Activated gamma-delta T cell treated with anti-CD3 and anti-CD28 coated beads, Interleukin-2, amount 50 U/mL, for 16 hours (primary cell): ENCODE measurements around the gene FCHO1.

ENCODE experiments used
- DNase-seq: peaks from one replicate; pipeline ENCODE4 v3.0.0-alpha.2; 2020; ENCODE audit warnings: low read depth

FCHO1 gene

DNA sequence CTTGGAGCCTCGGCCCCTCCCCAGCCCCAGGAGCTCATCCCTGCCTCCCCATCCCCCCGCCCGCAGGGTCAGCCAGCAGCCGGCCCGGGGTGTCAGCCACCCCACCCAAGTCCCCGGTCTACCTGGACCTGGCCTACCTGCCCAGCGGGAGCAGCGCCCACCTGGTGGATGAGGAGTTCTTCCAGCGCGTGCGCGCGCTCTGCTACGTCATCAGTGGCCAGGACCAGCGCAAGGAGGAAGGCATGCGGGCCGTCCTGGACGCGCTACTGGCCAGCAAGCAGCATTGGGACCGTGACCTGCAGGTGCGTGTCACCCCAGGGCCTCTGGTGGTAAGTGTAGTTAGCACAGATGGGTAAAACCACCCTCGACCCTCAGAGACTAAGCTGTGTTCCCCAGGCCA is 18.1 kb upstream of the FCHO1 start:
- DNase-seq: no peak

DNA sequence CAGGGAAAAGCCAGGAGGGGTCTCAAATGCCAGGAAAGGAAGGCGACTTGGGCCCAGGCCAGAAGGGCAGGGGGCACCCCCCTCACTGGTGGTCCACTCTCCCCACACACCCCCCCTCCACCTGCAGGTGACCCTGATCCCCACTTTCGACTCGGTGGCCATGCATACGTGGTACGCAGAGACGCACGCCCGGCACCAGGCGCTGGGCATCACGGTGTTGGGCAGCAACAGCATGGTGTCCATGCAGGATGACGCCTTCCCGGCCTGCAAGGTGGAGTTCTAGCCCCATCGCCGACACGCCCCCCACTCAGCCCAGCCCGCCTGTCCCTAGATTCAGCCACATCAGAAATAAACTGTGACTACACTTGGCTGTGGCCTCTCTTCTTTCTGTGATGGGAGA is 17.1 kb upstream of the FCHO1 start:
- DNase-seq: no peak

DNA sequence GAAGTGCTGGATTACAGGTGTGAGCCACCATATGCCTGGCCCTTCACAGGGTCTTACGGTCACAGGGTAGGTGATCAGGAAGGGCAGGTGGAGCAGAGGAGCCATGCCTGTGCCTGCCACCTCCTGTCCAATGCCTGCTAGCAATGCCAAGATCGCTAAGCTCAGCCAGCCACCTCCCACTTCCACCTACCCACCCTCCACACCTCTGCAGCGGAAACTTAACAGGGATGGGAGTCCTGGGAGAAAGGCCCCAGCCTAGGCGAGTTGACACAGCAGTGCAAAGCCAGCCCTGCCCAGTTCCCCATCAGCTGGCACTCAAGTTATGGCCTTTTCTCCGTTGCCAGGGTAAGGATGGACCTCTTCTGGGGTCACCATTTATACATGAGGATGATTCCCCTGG is 15.9 kb upstream of the FCHO1 start:
- no peak for DNase-seq

DNA sequence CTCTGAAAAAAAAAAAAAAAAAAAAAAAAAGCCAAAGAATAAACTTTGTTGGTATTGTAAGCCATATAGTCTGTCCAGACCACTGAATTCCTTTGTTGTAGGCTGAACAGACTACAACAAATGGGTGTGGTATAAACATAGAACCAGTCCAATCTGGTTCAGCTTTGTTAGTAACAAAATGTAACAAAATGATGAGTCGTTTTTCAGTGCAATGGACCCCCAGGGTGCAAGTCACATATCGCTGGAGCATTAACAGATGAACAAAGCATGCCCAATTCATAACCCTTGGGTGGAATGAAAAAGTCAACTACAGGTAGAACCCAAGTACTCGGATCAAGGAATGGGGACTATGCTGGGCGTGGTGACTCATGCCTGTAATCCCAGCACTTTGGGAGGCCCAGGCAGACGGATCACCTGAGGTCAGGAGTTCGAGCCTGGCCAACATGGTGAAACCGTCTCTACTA is 13.6 kb upstream of the FCHO1 start:
- no peak for DNase-seq

DNA sequence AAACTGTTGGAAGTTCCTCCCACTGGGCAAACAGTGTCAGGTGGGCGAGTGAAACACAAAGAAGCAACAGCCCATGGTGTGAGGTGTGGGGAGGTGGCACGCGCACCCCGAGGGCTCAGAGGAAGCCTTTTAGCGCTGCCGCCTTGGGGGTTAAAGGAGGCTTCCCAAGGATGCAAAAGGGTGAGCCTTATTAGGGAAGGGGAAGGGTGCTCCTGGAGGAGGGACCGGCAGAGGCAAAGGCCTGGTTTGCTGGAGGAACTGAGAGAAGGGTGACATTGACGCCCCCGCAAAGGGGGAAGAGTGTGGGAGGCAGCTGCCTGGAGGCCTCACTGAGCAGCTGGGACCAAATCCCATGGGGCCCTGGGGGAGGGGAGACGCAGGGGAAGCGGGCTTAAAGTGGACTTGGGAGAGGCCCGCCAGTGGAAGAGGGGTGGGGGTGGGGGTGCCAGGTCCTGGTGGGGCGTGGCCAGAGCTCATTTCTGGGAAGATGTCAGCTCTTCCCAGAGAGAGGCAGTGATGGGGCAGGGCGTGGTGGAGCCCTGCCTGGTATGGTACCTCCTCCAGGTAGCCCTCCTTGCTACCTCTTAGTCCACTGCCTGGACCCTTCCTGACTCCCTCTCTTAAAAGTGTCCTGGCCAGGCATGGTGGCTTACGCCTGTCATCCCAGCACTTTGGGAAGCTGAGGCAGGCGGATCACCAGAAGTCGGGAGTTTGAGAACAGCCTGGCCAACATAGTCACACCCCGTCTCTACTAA is 12.0 kb upstream of the FCHO1 start:
- no peak for DNase-seq

DNA sequence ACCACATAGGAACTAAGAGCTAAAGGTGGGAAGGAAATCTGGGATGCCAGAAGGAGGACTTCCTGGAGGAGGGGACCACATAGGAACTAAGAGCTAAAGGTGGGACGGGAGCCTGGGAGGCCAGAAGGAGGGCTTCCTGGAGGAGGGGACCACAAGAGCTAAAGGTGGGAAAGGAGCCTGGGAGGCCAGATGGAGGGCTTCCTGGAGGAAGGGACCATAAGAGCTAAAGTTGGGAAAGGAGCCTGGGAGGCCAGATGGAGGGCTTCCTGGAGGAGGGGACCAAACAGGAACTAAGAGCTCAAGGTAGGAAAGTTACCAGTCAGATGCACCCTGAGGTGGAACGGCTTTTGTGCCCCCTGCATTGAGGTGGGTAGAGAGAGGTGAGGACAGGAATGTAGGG is 9.8 kb upstream of the FCHO1 start:
- DNase-seq: no peak

DNA sequence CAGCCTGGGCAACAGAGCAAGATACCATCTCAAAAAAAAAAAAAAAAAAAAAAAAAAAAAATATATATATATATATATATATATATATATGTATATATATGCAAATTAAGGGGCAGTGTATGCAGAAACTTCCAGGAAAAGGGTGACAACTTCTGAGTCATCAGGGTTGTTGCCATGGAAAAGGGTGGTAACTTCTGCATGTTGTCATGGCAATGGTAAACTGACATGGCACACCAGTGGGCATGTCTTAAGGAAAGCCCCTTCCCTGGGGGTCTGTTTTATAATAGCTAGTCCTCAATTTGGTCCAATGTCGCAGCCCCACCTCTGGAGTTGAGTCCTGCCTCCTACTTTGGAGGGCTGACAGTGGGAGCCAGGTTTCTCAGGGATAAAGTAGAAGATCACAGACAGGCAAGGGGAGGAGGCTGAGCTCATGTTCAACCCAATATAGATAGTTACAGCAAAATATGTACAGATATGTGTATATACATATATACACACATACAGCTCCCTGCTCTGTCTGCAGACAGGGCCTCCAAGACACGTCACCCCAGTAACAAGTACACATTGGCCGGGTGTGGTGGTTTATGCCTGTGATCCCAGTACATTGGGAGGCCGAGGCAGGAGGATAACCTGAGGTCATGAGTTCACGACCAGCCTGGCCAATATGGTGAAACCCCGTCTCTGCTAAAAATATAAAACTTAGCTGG is 7.2 kb upstream of the FCHO1 start:
- DNase-seq: no peak

DNA sequence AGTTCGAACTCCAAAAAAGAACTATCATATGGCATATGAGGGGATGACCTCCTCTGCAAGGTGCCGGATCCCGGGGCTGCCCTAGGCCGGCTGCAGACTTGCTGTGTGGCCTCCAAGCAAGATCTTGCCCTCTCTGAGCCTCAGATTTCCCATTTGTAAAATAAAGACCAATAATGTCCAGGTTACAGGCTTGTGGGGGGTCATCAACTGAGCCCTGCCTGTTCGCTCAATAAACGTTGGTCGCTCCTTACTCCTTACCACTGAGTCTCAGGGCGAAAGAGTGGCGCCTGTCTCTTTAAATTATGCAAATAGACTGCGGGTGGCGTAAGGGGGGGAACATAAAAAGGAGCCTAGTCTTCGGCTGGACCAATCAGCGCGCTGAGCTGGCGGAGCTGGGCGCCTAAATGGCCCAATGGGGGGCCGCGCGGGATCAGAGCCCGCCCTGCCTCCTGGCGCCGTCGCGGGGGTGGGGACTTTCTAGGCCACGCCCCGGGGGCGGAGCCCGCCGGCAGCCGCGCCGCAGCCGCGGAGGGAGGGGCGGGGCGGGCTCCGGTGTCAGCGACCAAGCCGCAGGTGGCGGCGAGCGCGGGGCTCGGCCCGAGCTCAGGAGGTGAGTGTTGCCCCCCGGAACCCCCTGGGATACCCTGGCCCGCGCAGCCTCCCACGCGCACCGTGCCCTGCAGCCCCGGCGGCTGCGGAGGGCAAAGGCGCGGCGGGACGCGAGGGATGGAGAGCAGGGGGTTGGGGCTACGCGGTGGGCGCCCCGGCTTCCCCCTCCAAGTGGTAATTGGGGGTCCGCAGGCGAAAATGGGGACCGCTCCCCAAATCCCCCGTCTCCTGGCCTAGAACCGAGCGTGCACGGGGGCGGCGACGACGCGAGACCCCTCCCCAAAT is 3.8 kb upstream of the FCHO1 start:
- peak; percentile 90 for DNase-seq

DNA sequence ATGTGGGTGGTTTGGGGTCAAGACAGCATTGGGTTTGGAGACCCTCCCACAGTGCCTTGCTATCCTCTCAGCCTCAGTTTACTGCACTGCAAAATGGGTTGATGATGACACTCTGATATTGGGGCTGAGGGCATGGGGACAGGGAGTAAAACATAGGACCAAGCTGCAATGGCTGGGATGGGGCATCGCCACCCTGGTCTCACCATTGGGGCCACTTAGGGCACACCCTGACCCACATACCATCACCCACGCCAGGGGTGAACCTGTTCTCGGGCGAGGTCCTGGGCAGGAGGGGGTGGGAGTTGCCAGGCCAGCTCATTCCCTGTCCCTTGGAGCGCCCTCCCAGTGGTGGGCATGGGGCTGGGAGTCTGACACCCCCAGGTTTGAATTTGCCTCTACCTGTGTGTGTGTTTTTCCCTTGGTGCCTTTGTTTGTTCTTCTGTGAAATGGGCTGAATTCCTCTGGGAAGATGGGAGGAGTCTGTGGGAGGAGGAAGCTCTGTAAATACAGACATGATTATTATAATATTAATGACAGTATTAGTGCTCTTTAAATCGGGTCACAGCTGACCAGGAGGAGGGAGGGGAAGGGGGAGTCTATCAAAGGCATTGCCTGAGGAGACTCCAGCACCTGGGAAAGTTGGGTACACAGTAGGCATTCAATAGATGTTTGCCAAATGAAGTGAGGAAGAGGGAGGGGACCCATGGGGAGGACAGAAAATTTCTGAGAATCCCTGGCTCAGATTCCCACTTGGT is 2.2 kb upstream of the FCHO1 start:
- DNase-seq: no peak

DNA sequence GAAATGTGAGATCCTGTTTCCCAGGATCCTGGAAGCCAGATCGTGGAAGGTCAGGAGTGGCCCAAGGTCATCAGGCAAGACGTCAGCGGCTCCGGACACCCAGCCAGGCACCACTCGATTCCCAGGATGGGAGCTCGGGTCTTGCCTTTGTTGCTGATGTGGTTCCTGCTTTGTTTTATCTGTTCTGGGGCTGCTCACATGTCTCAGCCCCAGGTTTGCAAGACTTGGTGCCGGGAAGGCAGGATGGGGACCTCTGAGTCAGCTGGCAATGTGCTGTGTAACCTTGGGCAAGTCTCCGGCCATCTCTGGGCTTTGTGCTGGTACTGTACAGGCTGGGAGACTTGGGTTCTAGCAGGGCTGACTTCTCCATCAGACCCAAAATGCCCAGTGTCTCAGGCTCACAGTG is 1.4 kb upstream of the FCHO1 start:
- DNase-seq: no peak

DNA sequence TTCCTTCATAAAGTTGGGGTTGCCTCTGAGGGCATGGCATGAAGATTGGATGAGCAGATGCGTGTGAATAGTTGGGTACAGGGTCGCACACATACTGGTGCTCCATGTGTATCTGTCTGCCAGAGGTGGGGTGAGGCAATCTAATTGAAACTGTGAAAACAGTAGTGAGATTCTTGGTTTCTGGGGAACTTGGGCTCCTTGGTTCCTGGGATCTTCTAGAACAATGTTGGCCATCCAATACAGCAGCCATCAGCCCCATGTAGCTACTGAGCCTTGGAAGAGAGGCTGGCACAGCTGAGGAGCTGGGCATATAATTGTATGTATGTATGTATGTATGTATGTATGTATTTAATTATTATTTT is 616 bp downstream of the FCHO1 start:
- no peak for DNase-seq

DNA sequence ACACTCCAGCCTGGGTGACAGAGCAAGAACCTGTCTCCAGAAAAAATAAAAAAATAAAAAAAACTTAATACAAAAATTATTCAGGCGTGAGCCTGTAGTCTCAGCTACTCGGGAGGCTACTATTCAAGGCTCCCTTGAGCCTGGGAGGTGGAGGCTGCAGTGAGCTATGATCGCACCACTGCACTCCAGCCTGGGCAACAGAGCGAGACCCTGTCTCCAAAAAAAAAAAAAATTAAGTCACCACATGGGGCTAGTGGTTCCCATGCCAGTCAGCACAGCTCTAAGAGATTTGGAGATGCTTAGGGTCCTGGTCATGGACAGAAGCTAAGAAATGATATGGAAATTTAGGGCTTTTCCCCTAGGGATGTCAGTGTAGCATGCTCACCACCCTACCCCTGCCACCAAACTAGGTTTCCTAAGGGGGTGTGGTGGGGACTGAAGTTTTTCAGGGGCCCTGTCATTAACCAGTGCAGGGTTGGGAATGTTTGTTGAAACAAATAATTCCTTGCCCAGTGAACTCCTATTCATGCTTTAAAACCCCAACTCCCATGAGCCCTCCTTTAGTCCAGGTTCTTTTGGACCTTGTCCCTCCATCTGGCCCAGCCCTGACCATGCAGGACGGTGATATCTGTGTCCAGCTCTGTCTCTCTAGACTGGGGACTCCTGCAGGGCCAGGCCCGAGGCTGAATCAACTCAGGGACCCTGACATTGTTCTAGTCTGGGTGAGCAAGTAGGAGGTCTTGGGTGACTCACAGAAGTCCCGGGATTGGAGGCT is 1.8 kb downstream of the FCHO1 start:
- no peak for DNase-seq

DNA sequence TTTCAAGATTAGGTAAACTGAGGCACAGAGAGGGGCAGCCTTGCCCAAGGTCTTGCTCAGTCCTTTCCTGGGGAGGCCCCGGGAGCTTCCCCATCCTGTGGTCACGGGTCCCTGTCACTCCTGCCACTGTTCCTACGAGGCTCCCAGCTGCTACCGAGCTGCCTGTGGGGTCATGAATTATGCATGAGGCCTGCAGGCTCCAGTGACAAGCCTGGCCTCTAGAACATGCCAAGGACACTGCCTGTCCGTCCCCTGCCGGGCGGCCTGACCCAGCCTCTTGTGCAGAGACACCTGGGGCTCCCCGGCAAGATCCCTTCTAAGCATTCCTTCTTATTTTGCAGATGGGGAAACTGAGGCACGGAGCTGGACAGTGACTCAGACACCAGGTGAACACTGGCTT is 2.7 kb downstream of the FCHO1 start:
- no peak for DNase-seq

DNA sequence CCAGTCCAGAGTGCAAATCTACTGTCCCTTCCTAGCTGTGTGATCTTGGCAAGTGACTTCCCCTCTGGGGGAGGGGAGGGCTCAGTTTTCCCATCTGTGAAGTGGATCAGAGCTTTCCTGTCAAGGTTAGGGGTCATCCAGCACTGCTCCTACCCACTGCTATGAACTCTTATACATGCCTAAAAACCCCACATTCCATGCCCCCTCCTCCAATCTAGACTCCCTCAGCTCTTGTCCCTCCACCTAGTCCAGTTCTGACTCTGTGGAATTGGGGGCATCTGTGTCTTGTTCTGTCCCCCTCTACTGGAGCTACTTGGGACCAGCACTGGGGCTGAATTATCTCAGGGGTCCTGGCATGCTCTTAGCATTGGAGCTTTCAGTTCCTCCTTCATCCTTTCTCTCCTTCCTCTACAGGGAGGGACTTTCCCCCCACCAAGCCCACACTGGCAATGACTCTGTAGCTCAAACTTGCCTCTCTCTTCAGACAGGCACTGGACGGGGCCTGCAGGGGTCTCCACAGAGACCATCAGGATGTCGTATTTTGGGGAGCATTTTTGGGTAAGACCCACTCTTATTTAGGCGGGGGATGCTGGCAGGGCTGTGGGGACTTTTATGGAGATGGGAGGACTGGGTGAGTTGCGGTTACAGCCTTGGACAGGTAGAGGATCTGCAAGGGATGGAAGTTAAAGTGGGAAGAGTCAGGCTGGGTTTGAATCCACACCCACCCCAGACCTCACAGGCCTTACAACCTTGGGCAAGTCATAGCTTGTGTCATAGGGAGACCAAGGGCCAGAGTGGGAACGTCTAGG is 3.6 kb downstream of the FCHO1 start:
- DNase-seq: no peak

DNA sequence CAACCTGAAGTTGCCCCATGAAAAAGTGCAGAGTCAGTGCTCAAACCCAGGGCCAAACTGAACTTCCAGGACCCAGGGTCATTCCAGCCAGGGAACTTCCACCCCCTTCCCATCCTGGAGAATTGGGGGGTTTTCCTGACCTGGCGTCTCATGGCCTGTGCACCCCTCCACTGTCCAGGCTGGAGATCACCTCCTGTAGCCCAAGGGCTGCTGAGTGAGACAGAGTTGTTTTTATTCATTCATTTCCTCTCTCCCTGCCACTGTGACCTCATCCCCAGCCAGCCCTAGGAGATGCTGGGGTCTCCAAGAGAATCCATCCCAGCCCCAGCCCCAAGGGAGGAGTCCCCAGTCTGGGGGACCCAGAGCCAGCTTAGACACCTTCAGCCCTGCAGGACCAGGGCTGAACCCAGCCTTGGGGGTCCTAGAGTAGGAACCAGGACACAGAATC is 4.2 kb downstream of the FCHO1 start:
- DNase-seq: no peak

DNA sequence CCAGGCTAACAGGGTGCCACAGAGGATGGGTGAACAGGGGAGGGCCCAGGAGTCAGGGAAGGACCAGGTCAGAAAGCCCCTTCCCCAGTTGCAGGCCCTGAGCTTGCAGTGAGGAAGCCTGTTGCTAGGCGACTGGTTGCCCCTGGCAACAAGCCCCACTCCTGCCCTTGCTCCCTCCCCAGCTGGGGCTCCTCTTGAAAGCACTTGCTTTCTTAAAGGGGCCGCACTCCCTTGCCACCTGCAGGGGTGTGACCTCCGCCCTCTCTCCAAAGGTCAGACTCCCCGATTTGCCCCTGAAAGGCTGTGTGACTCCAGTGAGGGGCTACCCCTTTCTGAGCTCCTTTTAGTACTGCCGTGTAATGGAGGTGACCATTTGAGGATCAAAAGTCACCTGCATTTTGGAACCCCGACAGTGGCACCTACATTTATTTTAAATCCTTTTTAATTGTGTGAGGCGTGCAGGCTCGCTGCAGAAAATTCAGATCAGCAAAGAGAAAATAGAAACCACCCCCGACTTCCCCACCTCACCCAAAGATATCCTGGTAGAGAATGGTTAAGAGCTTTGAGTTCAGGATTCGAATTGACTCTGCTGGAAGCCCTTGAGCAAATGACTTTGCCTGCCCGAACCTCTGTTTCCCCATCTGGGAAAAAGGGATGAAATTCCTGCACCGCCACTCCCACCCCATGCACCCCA is 4.8 kb downstream of the FCHO1 start:
- DNase-seq: no peak

DNA sequence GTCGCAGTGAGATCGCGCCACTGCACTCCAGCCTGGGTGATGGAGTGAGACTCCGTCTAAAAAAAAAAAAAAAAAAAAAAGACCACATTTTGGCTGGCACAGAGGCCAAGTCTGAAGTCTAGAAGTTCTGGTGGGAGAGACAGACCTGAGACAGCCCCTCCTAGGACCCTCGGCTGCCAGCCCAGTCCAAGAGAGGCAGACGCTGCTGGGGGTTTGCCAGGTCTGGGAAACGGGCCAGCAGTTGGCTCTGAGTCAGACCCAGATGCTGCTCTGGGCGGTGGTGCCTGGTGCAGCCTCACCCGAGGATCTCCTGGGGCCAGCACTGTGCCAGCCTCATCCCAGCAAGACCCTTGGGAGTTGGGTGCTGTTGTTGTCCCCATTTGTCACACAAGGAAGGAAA is 5.8 kb downstream of the FCHO1 start:
- DNase-seq: no peak

DNA sequence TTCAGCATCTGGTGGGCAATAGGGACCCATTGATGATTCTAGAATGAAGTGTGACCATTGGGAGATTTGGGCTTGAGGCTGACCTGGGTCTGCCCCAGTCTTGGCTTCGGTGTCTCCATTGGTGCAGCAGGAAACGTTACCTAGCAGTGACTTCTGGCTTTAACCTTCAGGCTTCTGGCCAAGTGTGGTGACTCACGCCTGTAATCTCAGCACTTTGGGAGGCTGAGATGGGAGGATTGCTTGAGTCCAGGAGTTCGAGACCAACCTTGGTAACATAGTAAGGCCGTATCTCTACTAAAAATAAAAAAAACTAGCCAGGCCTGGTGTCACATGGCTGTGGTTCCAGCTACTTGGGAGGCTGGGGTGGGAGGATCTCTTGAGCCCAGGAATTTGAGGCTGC is 7.2 kb downstream of the FCHO1 start:
- no peak for DNase-seq

DNA sequence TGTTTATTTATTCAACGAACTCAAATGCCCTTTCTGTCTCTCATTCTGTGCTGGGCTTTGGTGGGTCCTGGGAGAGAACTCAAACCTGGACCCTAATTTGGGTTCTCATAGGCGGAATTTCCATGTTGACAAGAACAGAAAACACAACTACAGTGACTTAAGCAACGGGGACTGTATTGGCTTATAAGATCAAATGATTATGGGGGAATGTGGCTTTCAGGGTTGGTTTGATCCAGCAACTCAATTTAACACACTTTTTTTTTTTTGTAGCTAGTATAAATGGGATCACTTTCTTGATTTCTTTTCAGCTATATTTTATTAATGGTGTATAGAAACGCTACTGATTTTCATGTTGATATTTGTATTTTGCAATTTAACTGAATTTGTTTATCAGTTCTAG is 9.9 kb downstream of the FCHO1 start:
- DNase-seq: no peak
